Neural progenitor cell (in vitro differentiated cells): Measurements from ENCODE around the gene VRK3. TPM values are rescaled to one million over a fixed set of nuclear protein-coding genes. Genes with fewer than 3 reads are reported as not detected.
"Not testable (repeated sequence)": the region's sequence is repeated elsewhere in the genome, so short reads cannot be mapped to it uniquely, and the experiment has no call there.

ENCODE experiments used
- DNase-seq: peaks from one replicate; pipeline ENCODE4 v3.0.0-alpha.2; 2016; ENCODE audit warnings: low spot score
- H2AFZ ChIP-seq: fragments of 200-600 bp; sonication (generic); replicated peaks from 2 replicates; pipeline ENCODE4 v1.6.1; 2016; ENCODE audit warnings: antibody characterized with exemption
- H3F3A ChIP-seq: fragments of 200-600 bp; sonication (generic); 2 replicates; pipeline ENCODE4 v1.6.1; 2016; ENCODE audit warnings: antibody characterized with exemption, low read depth
- H3K27ac ChIP-seq: fragments of 200-600 bp; sonication (generic); 2 replicates; pipeline ENCODE4 v1.5.1; 2016; ENCODE audit warnings: mild to moderate bottlenecking
- H3K27me3 ChIP-seq: fragments of 200-600 bp; sonication (generic); 2 replicates; pipeline ENCODE4 v1.6.1; 2016; ENCODE audit warnings: mild to moderate bottlenecking, moderate library complexity
- H3K36me3 ChIP-seq: fragments of 200-600 bp; sonication (generic); 2 replicates; pipeline ENCODE4 v1.5.1; 2016
- H3K4me1 ChIP-seq: fragments of 200-600 bp; sonication (generic); 2 replicates; pipeline ENCODE4 v1.6.1; 2016; ENCODE audit warnings: mixed run types
- H3K4me2 ChIP-seq: fragments of 200-600 bp; sonication (generic); 2 replicates; pipeline ENCODE4 v1.6.1; 2016
- H3K4me3 ChIP-seq: fragments of 200-600 bp; sonication (generic); 2 replicates; pipeline ENCODE4 v1.5.1; 2016
- H3K79me2 ChIP-seq: fragments of 200-600 bp; sonication (generic); 2 replicates; pipeline ENCODE4 v1.6.1; 2016; ENCODE audit warnings: low read depth
- H3K9ac ChIP-seq: fragments of 200-600 bp; sonication (generic); 2 replicates; pipeline ENCODE4 v1.6.1; 2016
- H3K9me3 ChIP-seq: fragments of 200-600 bp; sonication (generic); 2 replicates; pipeline ENCODE4 v1.5.1; 2016; ENCODE audit warnings: low read depth
- H4K20me1 ChIP-seq: fragments of 200-600 bp; sonication (generic); 2 replicates; pipeline ENCODE4 v1.6.1; 2016; ENCODE audit warnings: low read depth
- H3K27ac Mint-ChIP-seq: 3 replicates; pipeline ENCODE4 v1.8.0; 2021; ENCODE audit warnings: mixed read lengths
- H3K27me3 Mint-ChIP-seq: 2 replicates; pipeline ENCODE4 v1.8.0; 2022; ENCODE audit warnings: low read depth, mild to moderate bottlenecking, inconsistent platforms, moderate library complexity, mixed read lengths; ENCODE audit not compliant: insufficient read depth
- H3K36me3 Mint-ChIP-seq: 3 replicates; pipeline ENCODE4 v1.8.0; 2021; ENCODE audit warnings: mixed read lengths
- H3K4me1 Mint-ChIP-seq: 3 replicates; pipeline ENCODE4 v1.8.0; 2021; ENCODE audit warnings: mixed read lengths
- H3K4me3 Mint-ChIP-seq: 3 replicates; pipeline ENCODE4 v1.8.0; 2021; ENCODE audit warnings: mild to moderate bottlenecking, moderate library complexity, mixed read lengths
- H3K9me3 Mint-ChIP-seq: 3 replicates; pipeline ENCODE4 v1.8.0; 2020; ENCODE audit warnings: mixed read lengths
- EZH2 ChIP-seq: fragments of 200-600 bp; sonication (generic); IDR thresholded peaks from 2 replicates; pipeline ENCODE4 v1.6.1; 2017; ENCODE audit warnings: antibody characterized with exemption, mild to moderate bottlenecking, moderate library complexity
- EZH2phosphoT487 ChIP-seq: fragments of 200-600 bp; sonication (generic); IDR thresholded peaks from 2 replicates; pipeline ENCODE4 v1.6.1; 2017; ENCODE audit warnings: antibody characterized with exemption
- total RNA-seq: library from RNA; depleted of rRNA; stranded (reverse); fragments of >200 nt; gene quantifications from 2 replicates; pipeline ENCODE4 v1.2.3, GENCODE V29; 2015; ENCODE audit warnings: low replicate concordance
- TF ChIP-seq, protein P1 (sequence below): fragments of 200-600 bp; sonication (generic); IDR thresholded peaks from 2 replicates; pipeline ENCODE4 v1.5.1; 2017; ENCODE audit warnings: antibody characterized with exemption, mild to moderate bottlenecking

The VRK3 gene
- total RNA-seq, 1 donor from 2014 or later, result 21.6 TPM

DNA sequence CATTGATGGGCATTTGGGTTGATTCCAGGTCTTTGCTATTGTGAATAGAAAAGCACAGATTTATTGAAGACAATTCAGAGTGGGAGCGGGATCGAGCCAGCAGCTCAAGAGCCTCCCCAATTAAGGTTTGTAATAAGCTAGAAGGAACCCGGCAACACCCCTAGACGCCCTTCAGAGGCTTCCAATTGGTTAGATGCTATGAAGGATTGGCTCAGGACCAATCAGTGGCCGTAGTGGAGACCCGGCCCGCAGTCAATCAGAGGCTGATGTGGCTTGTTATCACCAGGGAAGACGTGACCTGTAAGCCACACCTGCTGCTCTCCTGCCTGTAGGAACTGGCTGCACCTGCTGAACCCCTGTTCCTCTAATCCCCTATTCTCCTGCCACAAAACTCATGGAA, 78.8 kb downstream of the VRK3 start:
- TF ChIP-seq, protein P1, sequence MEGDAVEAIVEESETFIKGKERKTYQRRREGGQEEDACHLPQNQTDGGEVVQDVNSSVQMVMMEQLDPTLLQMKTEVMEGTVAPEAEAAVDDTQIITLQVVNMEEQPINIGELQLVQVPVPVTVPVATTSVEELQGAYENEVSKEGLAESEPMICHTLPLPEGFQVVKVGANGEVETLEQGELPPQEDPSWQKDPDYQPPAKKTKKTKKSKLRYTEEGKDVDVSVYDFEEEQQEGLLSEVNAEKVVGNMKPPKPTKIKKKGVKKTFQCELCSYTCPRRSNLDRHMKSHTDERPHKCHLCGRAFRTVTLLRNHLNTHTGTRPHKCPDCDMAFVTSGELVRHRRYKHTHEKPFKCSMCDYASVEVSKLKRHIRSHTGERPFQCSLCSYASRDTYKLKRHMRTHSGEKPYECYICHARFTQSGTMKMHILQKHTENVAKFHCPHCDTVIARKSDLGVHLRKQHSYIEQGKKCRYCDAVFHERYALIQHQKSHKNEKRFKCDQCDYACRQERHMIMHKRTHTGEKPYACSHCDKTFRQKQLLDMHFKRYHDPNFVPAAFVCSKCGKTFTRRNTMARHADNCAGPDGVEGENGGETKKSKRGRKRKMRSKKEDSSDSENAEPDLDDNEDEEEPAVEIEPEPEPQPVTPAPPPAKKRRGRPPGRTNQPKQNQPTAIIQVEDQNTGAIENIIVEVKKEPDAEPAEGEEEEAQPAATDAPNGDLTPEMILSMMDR, result no peak
- TF ChIP-seq EZH2phosphoT487 (no peak), EZH2 (no peak)
- no peak overlapping the region for H3K4me2 ChIP-seq

DNA sequence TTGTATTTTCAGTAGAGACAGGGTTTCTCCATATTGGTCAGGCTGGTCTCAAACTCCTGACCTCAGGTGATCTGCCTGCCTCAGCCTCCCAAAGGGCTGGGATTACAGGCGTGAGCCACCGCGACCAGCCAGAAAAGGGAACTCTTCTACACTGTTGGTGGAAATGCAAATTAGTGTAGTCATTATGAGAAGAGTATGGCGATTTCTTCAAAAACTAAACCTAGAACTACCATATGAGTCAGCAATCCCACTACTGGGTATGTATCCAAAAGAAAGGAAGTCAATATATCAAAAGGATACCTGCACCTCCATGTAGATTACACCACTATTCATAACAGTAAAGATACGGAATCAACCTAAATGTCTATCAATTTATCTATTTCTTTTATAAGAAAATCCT, 80.6 kb downstream of the VRK3 start:
- H3K27ac Mint-ChIP-seq, H4K20me1 ChIP-seq, H3F3A ChIP-seq, H3K4me3 ChIP-seq, H3K4me2 ChIP-seq, H3K9me3 ChIP-seq, H3K36me3 ChIP-seq, H3K4me1 ChIP-seq, H3K27ac ChIP-seq, H3K4me3 Mint-ChIP-seq, H3K36me3 Mint-ChIP-seq, H3K9me3 Mint-ChIP-seq, H3K79me2 ChIP-seq, DNase-seq, H3K27me3 ChIP-seq, H3K27me3 Mint-ChIP-seq, H3K9ac ChIP-seq, H2AFZ ChIP-seq: not testable (repeated sequence)
- H3K4me1 Mint-ChIP-seq, result peaks cover 20% of the 10 kb centered on the region

More for the DNA sequence above, 78.8 kb downstream of the VRK3 start:
- Histone ChIP-seq H3K9ac (no peak overlapping the region), H3K4me3 (no peak overlapping the region), H2AFZ (no peak overlapping the region), H3K36me3 (no peaks in the 10 kb centered on the region), H3K27me3 (peaks cover 7% of the 10 kb centered on the region), H3K27ac (no peak overlapping the region), H3K9me3 (no peaks in the 10 kb centered on the region), H3K4me1 (no peaks in the 10 kb centered on the region), H4K20me1 (no peaks in the 10 kb centered on the region), H3K79me2 (no peaks in the 10 kb centered on the region), H3F3A (no peaks in the 10 kb centered on the region)
- Mint-ChIP-seq H3K9me3 (no peaks in the 10 kb centered on the region), H3K27ac (no peak overlapping the region), H3K4me1 (peaks cover 19% of the 10 kb centered on the region), H3K36me3 (no peaks in the 10 kb centered on the region), H3K4me3 (no peak overlapping the region), H3K27me3 (peaks cover 3% of the 10 kb centered on the region)
- DNase-seq, result no peak

DNA sequence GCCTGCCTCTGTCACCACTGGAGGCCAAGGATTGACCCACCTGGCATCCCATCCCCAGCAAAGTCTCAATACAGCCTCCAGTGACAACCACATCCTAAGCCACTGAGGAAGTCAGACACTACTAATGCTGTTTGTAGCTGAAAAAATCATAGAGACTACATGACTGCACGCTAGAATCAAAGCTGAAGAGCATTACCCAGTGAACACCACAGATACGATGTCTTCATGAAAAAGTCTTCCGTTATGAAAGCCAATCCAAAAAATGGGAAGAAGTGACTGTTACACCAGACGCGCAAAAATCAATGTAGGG, 84.7 kb downstream of the VRK3 start:
- no peak overlapping the region for H3K4me2 ChIP-seq
- H3K9me3 ChIP-seq, result no peaks in the 10 kb centered on the region
- no peak overlapping the region for H3K27ac ChIP-seq
- no peak overlapping the region for H2AFZ ChIP-seq
- H3K4me3 ChIP-seq, result no peak overlapping the region
- H3K4me3 Mint-ChIP-seq, result no peak overlapping the region
- H3K27me3 ChIP-seq, result peaks cover 18% of the 10 kb centered on the region
- H3K4me1 Mint-ChIP-seq, result peaks cover 20% of the 10 kb centered on the region
- H3K36me3 ChIP-seq, result no peaks in the 10 kb centered on the region
- no peak for DNase-seq
- peak overlapping the region; percentile 6 for H3K27ac Mint-ChIP-seq
- peaks cover 6% of the 10 kb centered on the region for H3K27me3 Mint-ChIP-seq
- no peaks in the 10 kb centered on the region for H3K79me2 ChIP-seq
- H3K4me1 ChIP-seq, result peaks cover 3% of the 10 kb centered on the region
- H3K9ac ChIP-seq, result no peak overlapping the region
- TF ChIP-seq, protein P1, result no peak
- no peak for TF ChIP-seq EZH2
- TF ChIP-seq EZH2phosphoT487, result no peak
- no peaks in the 10 kb centered on the region for H4K20me1 ChIP-seq
- H3K9me3 Mint-ChIP-seq, result no peaks in the 10 kb centered on the region
- H3F3A ChIP-seq, result peaks cover 5% of the 10 kb centered on the region
- H3K36me3 Mint-ChIP-seq, result no peaks in the 10 kb centered on the region

DNA sequence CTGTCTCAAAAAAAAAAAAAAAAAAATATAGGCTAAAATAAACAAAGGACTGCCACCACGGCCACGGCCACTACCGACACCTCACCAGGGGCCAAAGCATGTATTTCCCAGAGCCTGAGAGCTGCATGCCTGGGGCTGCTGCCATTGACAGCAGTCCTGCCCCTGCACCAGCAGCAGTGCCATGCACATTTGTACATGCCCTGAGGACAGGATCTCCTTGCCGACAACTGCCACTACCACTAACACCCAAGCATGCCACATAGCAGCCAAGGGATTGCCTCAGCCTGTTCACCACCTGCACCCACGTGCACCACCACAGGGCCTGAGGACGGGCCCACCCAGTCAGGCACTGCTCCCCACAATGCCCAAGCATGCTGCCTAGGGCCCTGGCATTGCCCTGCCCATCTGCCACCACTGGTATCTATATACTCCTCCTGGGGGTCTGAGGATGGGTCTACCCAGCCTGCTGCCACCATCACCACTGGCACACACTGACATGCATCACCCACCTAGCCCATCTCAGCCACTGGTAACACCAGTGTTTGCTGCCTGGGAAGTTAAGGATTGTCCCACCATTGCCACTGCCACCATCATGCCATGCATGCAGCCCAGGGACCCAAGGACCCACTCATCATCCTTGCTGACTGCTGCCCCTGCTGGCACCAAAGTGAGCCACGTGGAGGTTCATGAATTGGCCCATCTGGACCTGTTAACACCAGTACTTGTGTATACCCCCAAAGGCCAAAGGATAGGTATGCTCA, 85.3 kb downstream of the VRK3 start:
- Histone ChIP-seq H3K79me2 (no peaks in the 10 kb centered on the region), H3K9me3 (no peaks in the 10 kb centered on the region), H4K20me1 (no peaks in the 10 kb centered on the region), H3K4me1 (peaks cover 3% of the 10 kb centered on the region), H3F3A (peaks cover 5% of the 10 kb centered on the region), H3K4me3 (no peak overlapping the region), H3K27ac (no peak overlapping the region), H3K27me3 (peaks cover 18% of the 10 kb centered on the region), H3K4me2 (no peak overlapping the region), H3K9ac (no peak overlapping the region), H3K36me3 (no peaks in the 10 kb centered on the region), H2AFZ (no peak overlapping the region)
- Mint-ChIP-seq H3K4me3 (no peak overlapping the region), H3K27me3 (peaks cover 6% of the 10 kb centered on the region), H3K27ac (peak overlapping the region; percentile 6), H3K9me3 (no peaks in the 10 kb centered on the region), H3K36me3 (no peaks in the 10 kb centered on the region), H3K4me1 (peaks cover 20% of the 10 kb centered on the region)
- DNase-seq, result no peak
- no peak for TF ChIP-seq EZH2
- TF ChIP-seq, protein P1, result peak; percentile 10
